PC-9 (cell line): ENCODE data around the gene OGDHL. TPM values are rescaled to one million over a fixed set of nuclear protein-coding genes. Genes with fewer than 3 reads are reported as not detected.

ENCODE experiments used
- BruUV-seq: library from RNA; stranded (reverse); fragments of 400-500 nt; replicated peaks from 2 replicates; lab custom pipeline; 2021; lab: Mats Ljungman, UMichigan
- CTCF ChIA-PET: fragments of 300-600 bp; sonication (Branson Sonifier 250); formaldehyde crosslinking; loops from one replicate; lab custom pipeline; 2022; ENCODE audit warnings: antibody characterized with exemption; lab: Charles Lee
- POLR2A ChIA-PET: fragments of 300-600 bp; sonication (Branson Sonifier 250); formaldehyde crosslinking; loops from one replicate; lab custom pipeline; 2022; ENCODE audit warnings: antibody characterized with exemption; ENCODE audit not compliant: unreplicated experiment; lab: Charles Lee
- DNase-seq, 2 experiments: peaks; one replicate each; pipeline versions ENCODE4 v3.0.0 to v3.0.0-alpha.2; 2015 to 2022; ENCODE audit warnings: mixed read lengths in 1 of 2
- H2AFZ ChIP-seq: fragments of 200-600 bp; sonication (generic); 2 replicates; pipeline ENCODE4 v1.8.1; 2017; ENCODE audit warnings: antibody characterized with exemption
- H3F3A ChIP-seq: fragments of 200-600 bp; sonication (generic); 2 replicates; pipeline ENCODE4 v1.8.1; 2017; ENCODE audit warnings: antibody characterized with exemption, mild to moderate bottlenecking, low read depth; ENCODE audit not compliant: insufficient read depth
- H3K27ac ChIP-seq: fragments of 200-600 bp; sonication (generic); 2 replicates; pipeline ENCODE4 v1.6.1; 2016; ENCODE audit warnings: mixed run types
- H3K27me3 ChIP-seq: fragments of 200-600 bp; sonication (generic); 2 replicates; pipeline ENCODE4 v1.6.1; 2016; ENCODE audit warnings: low read depth, mixed run types; ENCODE audit not compliant: insufficient read depth
- H3K36me3 ChIP-seq: fragments of 200-600 bp; sonication (generic); 2 replicates; pipeline ENCODE4 v1.6.1; 2016; ENCODE audit warnings: low read depth, mixed run types
- H3K4me1 ChIP-seq: fragments of 200-600 bp; sonication (generic); replicated peaks from 2 replicates; pipeline ENCODE4 v1.6.1; 2016; ENCODE audit warnings: mixed run types; ENCODE audit not compliant: insufficient read depth
- H3K4me2 ChIP-seq: fragments of 200-600 bp; sonication (generic); 2 replicates; pipeline ENCODE4 v1.6.1; 2017; ENCODE audit warnings: mixed run types
- H3K4me3 ChIP-seq: fragments of 200-600 bp; sonication (generic); 2 replicates; pipeline ENCODE4 v1.6.1; 2016; ENCODE audit warnings: mixed run types
- H3K79me2 ChIP-seq: fragments of 200-600 bp; sonication (generic); 2 replicates; pipeline ENCODE4 v1.6.1; 2017; ENCODE audit warnings: low read depth, mixed run types
- H3K9me2 ChIP-seq: fragments of 200-600 bp; sonication (generic); 2 replicates; pipeline ENCODE4 v1.8.1; 2017; ENCODE audit warnings: mild to moderate bottlenecking; ENCODE audit not compliant: insufficient read depth
- H3K9me3 ChIP-seq: fragments of 200-600 bp; sonication (generic); 2 replicates; pipeline ENCODE4 v1.8.1; 2016; ENCODE audit warnings: low read depth; ENCODE audit not compliant: insufficient read depth
- H4K20me1 ChIP-seq: fragments of 200-600 bp; sonication (generic); 2 replicates; pipeline ENCODE4 v1.8.1; 2017; ENCODE audit not compliant: insufficient read depth
- EZH2 ChIP-seq: fragments of 200-600 bp; sonication (generic); IDR thresholded peaks from 2 replicates; pipeline ENCODE4 v1.8.0; 2017; ENCODE audit warnings: antibody characterized with exemption, low read depth
- intact Hi-C: fragments of 100-400 bp; cut with micrococcal nuclease; formaldehyde crosslinking; loops from one replicate; pipeline ENCODE4 v1.10.0; 2022; ENCODE audit not compliant: unreplicated experiment
- total RNA-seq: library from RNA; stranded (reverse); gene quantifications from 2 replicates; pipeline ENCODE4 v1.2.3, GENCODE V29; 2021
- TF ChIP-seq, protein P1 (sequence below): fragments of 200-600 bp; sonication (generic); conservative IDR thresholded peaks from 2 replicates; pipeline ENCODE4 v1.6.1; 2017; ENCODE audit warnings: mixed run types, antibody characterized with exemption, mild to moderate bottlenecking, moderate library complexity

Gene OGDHL
- total RNA-seq, 1 experiment from 2014 or later: not detected

DNA sequence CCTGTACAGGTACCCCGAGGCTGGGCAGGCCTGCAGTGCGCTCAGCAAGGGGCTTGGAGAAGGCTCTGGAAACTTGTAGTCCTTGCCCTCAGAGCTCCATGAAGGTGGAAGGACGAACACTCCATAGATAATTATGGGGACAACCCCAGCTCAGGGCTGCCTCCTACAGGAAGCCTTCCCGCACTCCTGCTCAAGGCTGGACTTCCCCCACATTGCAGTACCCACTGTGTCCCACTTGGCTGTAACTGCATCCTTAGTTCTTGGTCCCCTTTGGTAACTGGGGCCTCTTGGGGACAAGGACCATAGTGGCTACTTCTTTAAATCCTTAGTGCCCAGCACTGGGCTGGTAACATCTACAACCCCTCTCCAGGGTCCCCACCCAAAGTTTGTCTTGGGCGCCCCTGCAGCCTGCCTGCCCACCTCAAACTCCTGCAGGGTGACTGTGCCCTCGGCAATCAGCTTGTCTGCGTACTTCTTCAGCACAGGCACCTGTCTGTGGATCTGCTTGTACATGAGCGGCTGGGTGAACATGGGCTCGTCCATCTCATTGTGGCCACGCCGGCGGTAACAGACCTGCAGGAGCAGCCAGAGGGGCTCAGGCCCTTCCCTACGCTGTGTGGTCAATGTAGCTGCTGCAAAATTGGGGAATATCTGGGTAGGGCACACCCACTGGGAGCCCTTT lies 17.1 kb downstream of the OGDHL start:
- Histone ChIP-seq H3K9me2 (no peaks in the 10 kb centered on the region), H3K4me1 (no peaks in the 10 kb centered on the region), H4K20me1 (no peaks in the 10 kb centered on the region), H3K36me3 (no peaks in the 10 kb centered on the region), H3K27me3 (peaks cover 71% of the 10 kb centered on the region), H3K4me2 (no peak overlapping the region), H3K27ac (no peak overlapping the region), H3K79me2 (no peaks in the 10 kb centered on the region), H3F3A (no peaks in the 10 kb centered on the region), H3K9me3 (no peaks in the 10 kb centered on the region), H2AFZ (no peak overlapping the region), H3K4me3 (no peak overlapping the region)
- ChIA-PET CTCF (interaction anchor here (0.5 kb wide), 1 partner anchor 10 kb away, joined by 3 read pairs; no protein-coding TSS in a partner anchor), POLR2A (no interaction called here)
- TF ChIP-seq, protein P1, sequence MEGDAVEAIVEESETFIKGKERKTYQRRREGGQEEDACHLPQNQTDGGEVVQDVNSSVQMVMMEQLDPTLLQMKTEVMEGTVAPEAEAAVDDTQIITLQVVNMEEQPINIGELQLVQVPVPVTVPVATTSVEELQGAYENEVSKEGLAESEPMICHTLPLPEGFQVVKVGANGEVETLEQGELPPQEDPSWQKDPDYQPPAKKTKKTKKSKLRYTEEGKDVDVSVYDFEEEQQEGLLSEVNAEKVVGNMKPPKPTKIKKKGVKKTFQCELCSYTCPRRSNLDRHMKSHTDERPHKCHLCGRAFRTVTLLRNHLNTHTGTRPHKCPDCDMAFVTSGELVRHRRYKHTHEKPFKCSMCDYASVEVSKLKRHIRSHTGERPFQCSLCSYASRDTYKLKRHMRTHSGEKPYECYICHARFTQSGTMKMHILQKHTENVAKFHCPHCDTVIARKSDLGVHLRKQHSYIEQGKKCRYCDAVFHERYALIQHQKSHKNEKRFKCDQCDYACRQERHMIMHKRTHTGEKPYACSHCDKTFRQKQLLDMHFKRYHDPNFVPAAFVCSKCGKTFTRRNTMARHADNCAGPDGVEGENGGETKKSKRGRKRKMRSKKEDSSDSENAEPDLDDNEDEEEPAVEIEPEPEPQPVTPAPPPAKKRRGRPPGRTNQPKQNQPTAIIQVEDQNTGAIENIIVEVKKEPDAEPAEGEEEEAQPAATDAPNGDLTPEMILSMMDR: no peak
- TF ChIP-seq EZH2: no peak
- intact Hi-C loops: no loop called here
- BruUV-seq: no TSS peak
- no peak for DNase-seq

DNA sequence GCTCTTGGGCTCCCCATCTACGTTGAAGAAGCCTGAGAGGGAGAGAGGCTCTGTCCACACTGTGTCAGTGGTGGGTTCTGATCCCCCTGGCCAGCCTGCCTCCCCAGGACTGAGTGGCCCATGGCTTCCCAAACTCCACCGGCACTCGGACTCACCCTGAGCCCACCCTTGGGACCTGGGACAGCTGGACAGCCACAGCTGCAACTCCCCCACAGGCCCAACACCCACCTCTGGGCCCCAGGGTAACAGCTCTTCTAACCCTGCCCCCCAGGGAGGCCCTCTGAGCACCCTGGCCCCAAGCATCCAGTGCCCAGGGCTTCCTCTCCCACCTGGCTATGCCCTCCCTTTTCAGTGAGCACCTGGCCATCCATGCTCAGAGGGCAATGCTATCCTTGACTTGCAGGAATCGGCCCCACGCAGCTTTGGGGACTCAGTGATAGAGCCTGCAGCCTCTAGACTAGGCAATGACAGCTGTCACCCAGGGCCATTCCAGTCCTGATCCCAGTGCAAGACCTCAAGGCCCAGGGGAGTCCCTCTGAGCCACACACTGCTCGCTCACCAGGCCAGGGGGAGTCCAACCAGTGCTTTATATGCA lies 17.9 kb downstream of the OGDHL start:
- DNase-seq: no peak
- Histone ChIP-seq H3K4me2 (no peak overlapping the region), H3F3A (no peaks in the 10 kb centered on the region), H3K9me3 (no peaks in the 10 kb centered on the region), H4K20me1 (no peaks in the 10 kb centered on the region), H3K36me3 (no peaks in the 10 kb centered on the region), H3K9me2 (no peaks in the 10 kb centered on the region), H3K4me1 (no peaks in the 10 kb centered on the region), H3K27ac (no peak overlapping the region), H3K79me2 (no peaks in the 10 kb centered on the region), H2AFZ (no peak overlapping the region), H3K27me3 (peaks cover 69% of the 10 kb centered on the region), H3K4me3 (no peak overlapping the region)
- intact Hi-C loops: no loop called here
- ChIA-PET POLR2A (no interaction called here), CTCF (interaction anchor here (0.5 kb wide), 1 partner anchor 9 kb away, joined by 3 read pairs; no protein-coding TSS in a partner anchor)
- TF ChIP-seq, protein P1: no peak
- no peak for TF ChIP-seq EZH2
- no TSS peak for BruUV-seq

DNA sequence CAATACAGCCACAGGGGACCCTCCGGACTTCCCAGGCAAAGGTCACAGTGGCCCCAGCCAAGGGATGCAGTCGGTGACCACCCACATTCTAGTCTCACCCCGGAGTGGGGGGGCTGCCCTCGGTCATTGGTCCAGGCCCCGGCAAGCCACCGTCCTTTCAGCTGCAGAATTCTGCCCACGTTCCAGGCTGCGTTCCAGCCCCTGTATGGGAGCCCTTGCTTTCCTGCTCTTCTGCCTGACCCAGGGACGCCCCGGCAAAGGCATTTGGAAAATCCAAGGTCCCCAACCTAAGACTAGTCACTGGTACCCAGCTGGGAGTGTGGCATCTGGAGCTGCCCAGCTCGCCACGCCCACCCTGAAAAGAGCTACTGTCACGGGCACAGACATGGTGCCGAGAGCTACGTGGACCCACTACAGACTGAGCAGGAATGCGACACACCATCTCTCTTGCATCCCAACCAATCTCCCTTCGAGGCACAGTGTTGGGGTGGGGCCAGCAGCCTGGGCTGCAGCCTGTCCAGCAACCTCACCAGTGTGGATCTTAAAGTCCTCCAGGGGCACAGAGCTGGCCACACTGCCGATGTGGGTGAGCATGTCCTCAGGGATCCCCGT lies 18.6 kb downstream of the OGDHL start:
- H3K36me3 ChIP-seq: no peaks in the 10 kb centered on the region
- POLR2A ChIA-PET: no interaction called here
- no peaks in the 10 kb centered on the region for H3K9me2 ChIP-seq
- H3K4me1 ChIP-seq: no peaks in the 10 kb centered on the region
- no peak overlapping the region for H3K4me2 ChIP-seq
- H3K27me3 ChIP-seq: peaks cover 65% of the 10 kb centered on the region
- H3F3A ChIP-seq: no peaks in the 10 kb centered on the region
- no peak for DNase-seq
- H3K79me2 ChIP-seq: no peaks in the 10 kb centered on the region
- intact Hi-C loops: no loop called here
- TF ChIP-seq, protein P1: no peak
- no peak for TF ChIP-seq EZH2
- CTCF ChIA-PET: no interaction called here
- no peak overlapping the region for H2AFZ ChIP-seq
- H4K20me1 ChIP-seq: no peaks in the 10 kb centered on the region
- BruUV-seq: no TSS peak
- no peak overlapping the region for H3K27ac ChIP-seq
- no peaks in the 10 kb centered on the region for H3K9me3 ChIP-seq
- no peak overlapping the region for H3K4me3 ChIP-seq
